Astrocyte of the cerebellum (primary cell): ENCODE data around the gene GPATCH2.
"Not testable (repeated sequence)": the region's sequence is repeated elsewhere in the genome, so short reads cannot be mapped to it uniquely, and the experiment has no call there.

Experiments used
- DNase-seq: peaks from one replicate; pipeline ENCODE4 v3.0.0-alpha.2; 2011; ENCODE audit warnings: low read depth
- H3K4me3 ChIP-seq: 2 replicates; pipeline ENCODE4 v1.5.1; 2011; ENCODE audit warnings: mild to moderate bottlenecking, low read depth, low read length, moderate library complexity
- in situ Hi-C: cut with HindIII; loops from 2 replicates; pipeline ENCODE4 v1.10.0; 2017; ENCODE audit warnings: low sequenced_read_pairs
- TF ChIP-seq, protein P1 (sequence below): IDR thresholded peaks from 2 replicates; pipeline ENCODE4 v1.5.1; 2012; ENCODE audit warnings: low read length, low read depth, moderate library complexity, mild to moderate bottlenecking; ENCODE audit errors: missing control alignments

GPATCH2 gene

DNA sequence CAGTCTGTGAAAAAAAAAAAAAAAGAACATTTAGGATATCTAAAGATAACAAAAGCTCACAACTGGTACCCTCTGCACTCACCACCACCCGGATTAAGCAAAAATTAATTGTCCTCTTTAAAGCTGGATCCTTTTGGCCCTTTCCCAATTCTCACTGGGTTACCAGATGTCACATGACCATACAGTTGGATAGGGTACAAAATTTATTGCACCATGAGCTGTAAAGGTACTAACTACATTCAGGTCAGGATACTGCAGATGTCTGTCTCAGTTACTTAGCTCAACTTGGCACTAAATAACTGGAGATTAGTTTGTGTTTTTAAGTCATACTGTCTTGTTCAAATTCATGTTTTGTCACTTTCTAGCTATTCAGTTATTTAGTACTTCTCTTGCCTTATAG is 96.3 kb downstream of the GPATCH2 start:
- TF ChIP-seq, protein P1, sequence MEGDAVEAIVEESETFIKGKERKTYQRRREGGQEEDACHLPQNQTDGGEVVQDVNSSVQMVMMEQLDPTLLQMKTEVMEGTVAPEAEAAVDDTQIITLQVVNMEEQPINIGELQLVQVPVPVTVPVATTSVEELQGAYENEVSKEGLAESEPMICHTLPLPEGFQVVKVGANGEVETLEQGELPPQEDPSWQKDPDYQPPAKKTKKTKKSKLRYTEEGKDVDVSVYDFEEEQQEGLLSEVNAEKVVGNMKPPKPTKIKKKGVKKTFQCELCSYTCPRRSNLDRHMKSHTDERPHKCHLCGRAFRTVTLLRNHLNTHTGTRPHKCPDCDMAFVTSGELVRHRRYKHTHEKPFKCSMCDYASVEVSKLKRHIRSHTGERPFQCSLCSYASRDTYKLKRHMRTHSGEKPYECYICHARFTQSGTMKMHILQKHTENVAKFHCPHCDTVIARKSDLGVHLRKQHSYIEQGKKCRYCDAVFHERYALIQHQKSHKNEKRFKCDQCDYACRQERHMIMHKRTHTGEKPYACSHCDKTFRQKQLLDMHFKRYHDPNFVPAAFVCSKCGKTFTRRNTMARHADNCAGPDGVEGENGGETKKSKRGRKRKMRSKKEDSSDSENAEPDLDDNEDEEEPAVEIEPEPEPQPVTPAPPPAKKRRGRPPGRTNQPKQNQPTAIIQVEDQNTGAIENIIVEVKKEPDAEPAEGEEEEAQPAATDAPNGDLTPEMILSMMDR = no peak

GRCh38 chr1:217528271-217528670 is 102.6 kb downstream of the GPATCH2 start:
- no peak overlapping the region for H3K4me3 ChIP-seq
- TF ChIP-seq, protein P1 = no peak
- no peak for DNase-seq
- in situ Hi-C loops = no loop called here

More for the DNA sequence above, 96.3 kb downstream of the GPATCH2 start:
- in situ Hi-C loops = no loop called here
- H3K4me3 ChIP-seq = no peak overlapping the region
- no peak for DNase-seq

- TF ChIP-seq, protein P1 = no peak
- in situ Hi-C loops = no loop called here
- DNase-seq = no peak
- no peak overlapping the region for H3K4me3 ChIP-seq
These were observed 103.7 kb downstream of the GPATCH2 start for GRCh38 chr1:217527151-217527550.

DNA sequence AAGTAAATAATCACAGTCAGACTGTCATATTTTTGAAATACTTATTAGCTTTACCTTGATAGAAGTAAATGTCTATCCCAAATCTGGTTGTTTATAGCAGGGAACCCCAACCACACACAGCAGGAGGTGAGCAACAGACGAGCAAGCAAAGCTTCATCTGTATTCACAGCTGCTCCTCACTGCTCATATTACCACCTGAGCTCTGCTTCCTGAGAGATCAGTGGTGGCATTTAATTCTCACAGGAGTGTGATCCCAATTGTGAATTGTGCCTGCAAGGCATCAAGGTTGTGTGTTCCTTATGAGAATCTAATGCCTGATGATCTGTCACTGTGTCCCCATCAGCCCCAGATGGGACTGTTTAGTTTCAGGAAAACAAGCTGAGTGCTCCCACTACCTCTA is 104.3 kb downstream of the GPATCH2 start:
- TF ChIP-seq, protein P1 = no peak
- H3K4me3 ChIP-seq = no peak overlapping the region
- in situ Hi-C loops = no loop called here
- DNase-seq = no peak

- DNase-seq = no peak
- in situ Hi-C loops = no loop called here
- TF ChIP-seq, protein P1 = no peak
- H3K4me3 ChIP-seq = no peak overlapping the region
These were observed 105.0 kb downstream of the GPATCH2 start for GRCh38 chr1:217525773-217526490.

GRCh38 chr1:217524787-217525520 is 105.9 kb downstream of the GPATCH2 start:
- in situ Hi-C loops = no loop called here
- DNase-seq = no peak
- H3K4me3 ChIP-seq = no peak overlapping the region
- TF ChIP-seq, protein P1 = no peak

- in situ Hi-C loops, H3K4me3 ChIP-seq, DNase-seq: not testable (repeated sequence)
These were observed 107.0 kb downstream of the GPATCH2 start for GRCh38 chr1:217523921-217524320.
